HG03342 (cell line): Measurements from ENCODE around the gene AP5Z1.
"Not testable (repeated sequence)": the region's sequence is repeated elsewhere in the genome, so short reads cannot be mapped to it uniquely, and the experiment has no call there.

Experiments
- ATAC-seq: cut with Tn5 transposase; IDR thresholded peaks from one replicate; pipeline ENCODE4 v1.9.1; 2021; ENCODE audit warnings: mild to moderate bottlenecking, moderate library complexity; ENCODE audit not compliant: unreplicated experiment

Gene AP5Z1

GRCh38 chr7:4800926-4801838 is 25.8 kb downstream of the AP5Z1 start:
- no peak for ATAC-seq

- ATAC-seq = no peak
Observed at GRCh38 chr7:4801839-4802231, 26.4 kb downstream of the AP5Z1 start.

- ATAC-seq = not testable (repeated sequence)
Observed at GRCh38 chr7:4802577-4802976, 27.2 kb downstream of the AP5Z1 start.

GRCh38 chr7:4803397-4804241 is 28.2 kb downstream of the AP5Z1 start:
- ATAC-seq = no peak

- no peak for ATAC-seq
Observed at GRCh38 chr7:4805110-4805983, 29.9 kb downstream of the AP5Z1 start.

- ATAC-seq = no peak
Observed at GRCh38 chr7:4805984-4806300, 30.5 kb downstream of the AP5Z1 start.

GRCh38 chr7:4806983-4807597 is 31.7 kb downstream of the AP5Z1 start:
- ATAC-seq = no peak

- no peak for ATAC-seq
Observed at GRCh38 chr7:4807598-4808016, 32.2 kb downstream of the AP5Z1 start.

- no peak for ATAC-seq
Observed at GRCh38 chr7:4808026-4808425, 32.6 kb downstream of the AP5Z1 start.

- ATAC-seq = no peak
Observed at GRCh38 chr7:4808565-4808964, 33.1 kb downstream of the AP5Z1 start.

- ATAC-seq = no peak
Observed at GRCh38 chr7:4809091-4809591, 33.7 kb downstream of the AP5Z1 start.

- ATAC-seq = no peak
Observed at GRCh38 chr7:4809666-4810065, 34.2 kb downstream of the AP5Z1 start.

GRCh38 chr7:4814433-4814832 is 39.0 kb downstream of the AP5Z1 start:
- ATAC-seq = no peak

GRCh38 chr7:4815121-4815520 is 39.7 kb downstream of the AP5Z1 start:
- ATAC-seq = no peak

GRCh38 chr7:4815609-4816418 is 40.4 kb downstream of the AP5Z1 start:
- ATAC-seq = no peak

GRCh38 chr7:4816419-4817080 is 41.1 kb downstream of the AP5Z1 start:
- ATAC-seq = no peak

- ATAC-seq = no peak
Observed at GRCh38 chr7:4817178-4817901, 41.9 kb downstream of the AP5Z1 start.

GRCh38 chr7:4818000-4818794 is 42.8 kb downstream of the AP5Z1 start:
- ATAC-seq = no peak
